Hepatocyte (in vitro differentiated cells): Measurements from ENCODE around the gene EDNRA.

Experiments used
- CTCF ChIP-seq: fragments of 200-600 bp; sonication (generic); IDR thresholded peaks from 2 replicates; pipeline ENCODE4 v1.5.1; 2016; ENCODE audit warnings: antibody characterized with exemption, mild to moderate bottlenecking; ENCODE audit not compliant: poor library complexity
- EZH2 ChIP-seq: fragments of 200-600 bp; sonication (generic); IDR thresholded peaks from 2 replicates; pipeline ENCODE4 v1.6.1; 2016; ENCODE audit warnings: antibody characterized with exemption, mild to moderate bottlenecking, borderline replicate concordance
- EZH2phosphoT487 ChIP-seq: fragments of 200-600 bp; sonication (generic); IDR thresholded peaks from one replicate; pipeline ENCODE4 v1.6.1; 2018; ENCODE audit warnings: antibody characterized with exemption, mild to moderate bottlenecking, low read depth, moderate library complexity; ENCODE audit not compliant: unreplicated experiment, severe bottlenecking

GRCh38 chr4:147591106-147591505, 110.2 kb downstream of the EDNRA start:
- TF ChIP-seq EZH2 (no peak), CTCF (no peak), EZH2phosphoT487 (no peak)
